ENCODE data around the gene APOF. TPM values are rescaled to one million over a fixed set of nuclear protein-coding genes. Genes with fewer than 3 reads are reported as not detected.

APOF gene
- total and polyA plus RNA-seq, 2 of the 13 experiments (the other 11 are each of a cell fraction or from before 2014, with no cell fraction given): 3.3 to 23.9 TPM

- TF ChIP-seq ZBTB4 (CRISPR knock-in tag; IDR thresholded peaks at IDR 0.05; ENCODE audit: borderline replicate concordance): no peak; the same call in 1 of the 2 replicates
- TF ChIP-seq KAT7 (CRISPR knock-in tag; IDR thresholded peaks at IDR 0.05; ENCODE audit: borderline replicate concordance): no peak; the same call in 1 of the 2 replicates
- no peak for TF ChIP-seq HMG20A (CRISPR knock-in tag; IDR thresholded peaks at IDR 0.05; ENCODE audit: borderline replicate concordance)
- peak; percentile 82 for TF ChIP-seq ZGPAT (CRISPR knock-in tag; IDR thresholded peaks at IDR 0.05)
- no peak for TF ChIP-seq ZNF776 (CRISPR knock-in tag; IDR thresholded peaks at IDR 0.05)
- no peak for TF ChIP-seq ZNF101 (CRISPR knock-in tag; IDR thresholded peaks at IDR 0.05; ENCODE audit: borderline replicate concordance, low read depth)
- TF ChIP-seq AFF4 (CRISPR knock-in tag; IDR thresholded peaks at IDR 0.05): no peak
- TF ChIP-seq FOXO4 (CRISPR knock-in tag; conservative IDR thresholded peaks at IDR 0.05): 0 out of 2 replicates have a peak, but pooled peaks have one; percentile 44
- 0 out of 2 replicates have a peak, but pooled peaks have one; percentile 23 for TF ChIP-seq GFI1 (CRISPR knock-in tag; IDR thresholded peaks at IDR 0.05; ENCODE audit: borderline replicate concordance)
- no peak for TF ChIP-seq TOPORS (CRISPR knock-in tag; IDR thresholded peaks at IDR 0.05)
- TF ChIP-seq PLSCR1 (CRISPR knock-in tag; IDR thresholded peaks at IDR 0.05; ENCODE audit: borderline replicate concordance): no peak; the same call in 1 of the 2 replicates
- peak; percentile 37 for TF ChIP-seq NR2F6 (IDR thresholded peaks at IDR 0.05)
- peak; percentile 41 for TF ChIP-seq NR2F6 (CRISPR knock-in tag; IDR thresholded peaks at IDR 0.05)
- no peak for TF ChIP-seq MXD3 (CRISPR knock-in tag; IDR thresholded peaks at IDR 0.05)
- TF ChIP-seq ZNF790 (CRISPR knock-in tag; IDR thresholded peaks at IDR 0.05; ENCODE audit: borderline replicate concordance): no peak
- peak; percentile 92 for TF ChIP-seq GABPB1 (CRISPR knock-in tag; IDR thresholded peaks at IDR 0.05)
- TF ChIP-seq AHR (CRISPR knock-in tag; IDR thresholded peaks at IDR 0.05): peak; percentile 62
- peak; percentile 29; the same call in 1 of the 2 replicates for TF ChIP-seq ZNF746 (CRISPR knock-in tag; IDR thresholded peaks at IDR 0.05)
These were observed 28.8 kb downstream of the APOF start, which contains the start of gene PAN2 (continued) for GRCh38 chr12:56333679-56334489.
